Loucy (cell line): Measurements from ENCODE around the gene ETS1.
A peak's percentile ranks its signal among the peaks of the same experiment; 100 is the strongest.

Experiments used
- H2AFZ ChIP-seq: fragments of 200-600 bp; sonication (generic); 2 replicates; pipeline ENCODE4 v1.6.0; 2016; ENCODE audit warnings: antibody characterized with exemption, mild to moderate bottlenecking, low read length, moderate library complexity
- H3F3A ChIP-seq: fragments of 200-600 bp; 2 replicates; pipeline ENCODE4 v1.6.0; 2016; ENCODE audit warnings: antibody characterized with exemption, low read depth, mild to moderate bottlenecking
- H3K27me3 ChIP-seq: fragments of 200-600 bp; sonication (generic); 2 replicates; pipeline ENCODE4 v1.6.1; 2014; ENCODE audit warnings: low read length, mild to moderate bottlenecking; ENCODE audit not compliant: insufficient read depth, poor library complexity, severe bottlenecking
- H3K36me3 ChIP-seq: fragments of 200-600 bp; sonication (generic); 2 replicates; pipeline ENCODE4 v1.6.1; 2016; ENCODE audit warnings: low read length; ENCODE audit not compliant: insufficient read depth
- H3K4me1 ChIP-seq: fragments of 200-600 bp; sonication (generic); 2 replicates; pipeline ENCODE4 v1.5.1; 2014; ENCODE audit warnings: low read length, mild to moderate bottlenecking; ENCODE audit not compliant: insufficient read depth, poor library complexity, severe bottlenecking
- H3K4me2 ChIP-seq: fragments of 200-600 bp; sonication (generic); 2 replicates; pipeline ENCODE4 v1.6.0; 2014; ENCODE audit warnings: antibody characterized with exemption, low read length, low read depth, mild to moderate bottlenecking; ENCODE audit not compliant: poor library complexity, severe bottlenecking
- H3K4me3 ChIP-seq: fragments of 200-600 bp; sonication (generic); 2 replicates; pipeline ENCODE4 v1.5.1; 2014; ENCODE audit warnings: low read length, mild to moderate bottlenecking, mixed read lengths; ENCODE audit not compliant: poor library complexity, severe bottlenecking
- H3K79me2 ChIP-seq: fragments of 200-600 bp; sonication (generic); 2 replicates; pipeline ENCODE4 v1.6.1; 2014; ENCODE audit warnings: low read length; ENCODE audit not compliant: insufficient read depth
- H3K9ac ChIP-seq: fragments of 200-600 bp; sonication (generic); 2 replicates; pipeline ENCODE4 v1.6.0; 2014; ENCODE audit warnings: mild to moderate bottlenecking, low read depth, low read length, moderate library complexity; ENCODE audit not compliant: poor library complexity, severe bottlenecking
- H3K9me2 ChIP-seq: fragments of 200-600 bp; sonication (generic); replicated peaks from 2 replicates; pipeline ENCODE4 v1.6.1; 2016; ENCODE audit warnings: low read depth, low read length, mixed read lengths
- H3K9me3 ChIP-seq: fragments of 200-600 bp; sonication (generic); 2 replicates; pipeline ENCODE4 v1.6.1; 2014; ENCODE audit warnings: mild to moderate bottlenecking, antibody characterized with exemption, low read length, low read depth; ENCODE audit not compliant: insufficient read depth
- H4K20me1 ChIP-seq: fragments of 200-600 bp; sonication (generic); 2 replicates; pipeline ENCODE4 v1.6.0; 2014; ENCODE audit warnings: antibody characterized with exemption, low read length, mild to moderate bottlenecking; ENCODE audit not compliant: insufficient read depth, poor library complexity, severe bottlenecking
- CTCF ChIP-seq: fragments of 200-600 bp; sonication (generic); conservative IDR thresholded peaks from 2 replicates; pipeline ENCODE4 v1.5.1; 2014; ENCODE audit warnings: mild to moderate bottlenecking, antibody characterized with exemption, low read length
- EZH2phosphoT487 ChIP-seq: fragments of 200-600 bp; IDR thresholded peaks from 2 replicates; pipeline ENCODE4 v1.6.1; 2018; ENCODE audit warnings: antibody characterized with exemption, mild to moderate bottlenecking, moderate library complexity, borderline replicate concordance

The ETS1 gene

DNA sequence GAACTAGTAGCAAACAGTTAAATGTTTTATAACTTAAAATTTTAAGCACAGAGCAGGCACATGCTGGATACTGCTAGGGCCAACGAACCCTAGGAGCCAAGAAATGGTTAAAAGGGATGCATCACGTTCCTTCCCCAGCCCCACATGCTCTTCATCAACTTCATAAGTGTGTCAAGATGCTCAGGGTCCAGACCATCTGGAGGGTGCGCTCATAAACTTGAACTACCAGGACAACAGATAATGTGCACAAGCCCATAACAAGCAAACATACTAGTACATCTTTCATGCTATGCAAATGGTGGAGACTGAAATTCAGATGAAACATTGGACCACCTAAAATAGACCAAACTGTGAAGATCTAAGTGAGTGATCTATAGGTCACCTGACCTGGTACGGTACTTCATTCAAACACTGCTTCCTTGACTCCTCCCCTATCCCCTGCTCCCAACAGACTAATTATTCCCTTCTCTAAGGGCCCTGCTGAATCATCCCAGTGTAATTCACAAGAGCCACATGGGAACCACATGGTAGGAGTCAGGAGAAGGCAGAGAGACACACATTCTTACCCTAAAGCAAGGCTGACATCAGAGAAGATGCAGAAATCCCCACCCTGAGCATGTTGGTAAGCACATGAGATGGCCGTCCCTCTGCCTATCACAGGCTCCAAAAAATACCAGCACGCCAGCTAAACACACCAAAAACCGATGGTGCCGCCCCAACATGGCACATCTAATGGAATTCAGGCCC, 83.9 kb downstream of the ETS1 start:
- H3K4me3 ChIP-seq = no peak overlapping the region
- H3K9me2 ChIP-seq = no peaks in the 10 kb centered on the region
- H3K4me2 ChIP-seq = peak overlapping the region; percentile 96
- H3F3A ChIP-seq = no peaks in the 10 kb centered on the region; the same call in 1 of the 2 replicates
- H3K27me3 ChIP-seq = no peaks in the 10 kb centered on the region
- no peaks in the 10 kb centered on the region for H3K9me3 ChIP-seq
- H3K9ac ChIP-seq = peak overlapping the region; percentile 4
- TF ChIP-seq CTCF (no peak), EZH2phosphoT487 (no peak)
- H2AFZ ChIP-seq = no peak overlapping the region
- peaks cover 100% of the 10 kb centered on the region for H4K20me1 ChIP-seq
- H3K79me2 ChIP-seq = peaks cover 100% of the 10 kb centered on the region
- peaks cover 91% of the 10 kb centered on the region for H3K4me1 ChIP-seq
- peaks cover 48% of the 10 kb centered on the region; the same call in 1 of the 2 replicates for H3K36me3 ChIP-seq

DNA sequence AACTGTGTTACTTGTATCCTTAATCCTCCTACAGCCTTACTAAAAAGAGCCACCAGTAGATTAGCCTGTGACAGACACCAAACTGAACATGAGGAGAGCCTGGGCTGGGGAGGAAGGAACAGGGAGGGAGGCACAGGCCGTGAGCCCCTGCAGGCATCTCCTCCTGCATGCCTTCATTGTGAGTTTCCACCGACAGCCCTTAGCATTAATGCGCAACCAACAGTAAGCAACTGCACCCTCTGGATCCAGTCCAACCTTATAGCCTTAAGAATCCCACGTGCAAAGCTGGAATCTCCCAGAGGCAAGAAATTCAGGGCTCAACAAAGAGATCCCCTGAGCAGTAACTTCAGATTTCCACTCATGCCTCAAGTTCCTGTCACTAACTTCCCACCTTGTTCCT, 84.6 kb downstream of the ETS1 start:
- TF ChIP-seq EZH2phosphoT487 (no peak), CTCF (no peak)
- Histone ChIP-seq H3K36me3 (peaks cover 43% of the 10 kb centered on the region; the same call in 1 of the 2 replicates), H3K9me2 (no peaks in the 10 kb centered on the region), H3K9ac (peak overlapping the region; percentile 4), H3K27me3 (no peaks in the 10 kb centered on the region), H3K9me3 (no peaks in the 10 kb centered on the region), H3K4me2 (peak overlapping the region; percentile 96), H3K4me1 (peaks cover 91% of the 10 kb centered on the region), H4K20me1 (peaks cover 100% of the 10 kb centered on the region), H2AFZ (no peak overlapping the region), H3F3A (no peaks in the 10 kb centered on the region; the same call in 1 of the 2 replicates), H3K79me2 (peaks cover 100% of the 10 kb centered on the region), H3K4me3 (no peak overlapping the region)

DNA sequence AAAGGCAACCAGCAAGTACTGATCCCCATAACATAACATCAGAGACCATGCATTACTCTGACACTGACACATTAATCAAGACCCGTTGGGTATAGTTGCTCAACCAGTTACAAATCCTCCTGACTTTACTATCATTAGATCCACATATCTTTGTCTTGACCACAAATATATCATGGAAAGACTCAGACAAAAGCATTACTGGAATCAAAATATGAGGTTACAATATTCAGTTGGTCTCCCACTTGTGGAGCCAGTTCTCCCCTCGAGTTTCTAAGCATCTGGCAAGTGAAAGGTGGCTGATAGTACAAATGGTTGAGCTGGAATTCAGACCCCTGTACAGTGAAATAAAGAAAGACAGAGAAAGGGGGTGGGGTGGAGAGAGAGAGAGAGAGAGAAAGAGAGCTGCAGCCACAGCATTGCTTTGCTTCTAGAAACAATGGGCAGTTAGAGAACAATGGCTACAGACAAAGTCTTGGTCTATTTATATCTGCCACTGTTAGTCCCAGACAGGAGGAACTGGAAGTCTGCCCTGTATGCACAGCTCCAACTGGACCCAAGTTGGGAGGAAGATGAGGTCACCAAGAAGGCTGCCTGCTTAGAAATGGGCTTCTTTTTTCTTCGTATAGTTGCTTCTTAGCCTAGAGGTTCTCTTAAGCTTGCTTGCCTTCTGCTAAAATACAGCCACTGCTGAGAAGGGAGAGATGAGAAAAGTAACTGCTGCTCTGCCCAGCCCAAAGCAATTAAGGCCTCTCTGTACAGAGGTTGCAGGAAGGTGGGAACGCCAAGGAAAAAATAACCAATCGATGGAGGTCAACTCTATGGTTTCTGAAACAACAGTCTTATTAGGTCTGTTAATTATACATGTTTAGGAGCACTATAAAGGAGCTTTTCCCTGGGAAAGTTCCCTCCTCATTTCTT, 85.5 kb downstream of the ETS1 start:
- H3K9ac ChIP-seq = peak overlapping the region; percentile 4
- TF ChIP-seq EZH2phosphoT487 (no peak), CTCF (no peak)
- H3K9me2 ChIP-seq = no peaks in the 10 kb centered on the region
- peaks cover 100% of the 10 kb centered on the region for H4K20me1 ChIP-seq
- H3K4me2 ChIP-seq = peak overlapping the region; percentile 96
- peaks cover 100% of the 10 kb centered on the region for H3K79me2 ChIP-seq
- no peak overlapping the region for H3K4me3 ChIP-seq
- no peaks in the 10 kb centered on the region for H3K9me3 ChIP-seq
- no peak overlapping the region for H2AFZ ChIP-seq
- H3F3A ChIP-seq = no peaks in the 10 kb centered on the region; the same call in 1 of the 2 replicates
- peaks cover 91% of the 10 kb centered on the region for H3K4me1 ChIP-seq
- no peaks in the 10 kb centered on the region for H3K27me3 ChIP-seq
- peaks cover 43% of the 10 kb centered on the region; the same call in 1 of the 2 replicates for H3K36me3 ChIP-seq
